ENCODE measurements around the gene HDAC11. TPM values are rescaled to one million over a fixed set of nuclear protein-coding genes. Genes with fewer than 3 reads are reported as not detected.
A peak's percentile ranks its signal among the peaks of the same experiment; 100 is the strongest.

HDAC11 gene
- total and polyA plus RNA-seq, 2 of the 13 experiments (the other 11 are each of a cell fraction or from before 2014, with no cell fraction given) = 13.7 to 33.1 TPM

GRCh38 chr3:13479582-13480339 is at the start of gene HDAC11 (continued):
- TF ChIP-seq ZNF329 (CRISPR knock-in tag; IDR thresholded peaks at IDR 0.05; ENCODE audit: low read depth) = 0 out of 2 replicates have a peak, but pooled peaks have one; percentile 34
- peak; percentile 38; the same call in 1 of the 2 replicates for TF ChIP-seq ZNF564 (CRISPR knock-in tag; IDR thresholded peaks at IDR 0.05)
- 0 out of 2 replicates have a peak, but pooled peaks have one; percentile 59 for TF ChIP-seq NR1H2 (CRISPR knock-in tag; IDR thresholded peaks at IDR 0.05; ENCODE audit: borderline replicate concordance, low read depth)
- peak; percentile 73; the same call in 1 of the 2 replicates for TF ChIP-seq SAP130 (CRISPR knock-in tag; IDR thresholded peaks at IDR 0.05; ENCODE audit: low read depth)
- no peak for TF ChIP-seq ZBTB44 (CRISPR knock-in tag; IDR thresholded peaks at IDR 0.05)
- TF ChIP-seq ZNF670 (CRISPR knock-in tag; IDR thresholded peaks at IDR 0.05; ENCODE audit: borderline replicate concordance) = peak; percentile 91; the same call in 1 of the 2 replicates
- TF ChIP-seq KDM4B (CRISPR knock-in tag; IDR thresholded peaks at IDR 0.05) = 0 out of 2 replicates have a peak, but pooled peaks have one; percentile 17
- TF ChIP-seq FOXP1 (IDR thresholded peaks at IDR 0.05) = no peak
- no peak for TF ChIP-seq FOXP1 (CRISPR knock-in tag; IDR thresholded peaks at IDR 0.05)
- peak; percentile 11; the same call in 1 of the 2 replicates for TF ChIP-seq CREM (IDR thresholded peaks at IDR 0.05)
- TF ChIP-seq CREM (CRISPR knock-in tag; IDR thresholded peaks at IDR 0.05) = no peak
- peak; percentile 62 for TF ChIP-seq ETV5 (CRISPR knock-in tag; IDR thresholded peaks at IDR 0.05; ENCODE audit: borderline replicate concordance)
- no peak; the same call in 1 of the 2 replicates for TF ChIP-seq POGK (CRISPR knock-in tag; conservative IDR thresholded peaks at IDR 0.05)
- no peak for TF ChIP-seq ZNF549 (CRISPR knock-in tag; IDR thresholded peaks at IDR 0.05)
- TF ChIP-seq RARA (CRISPR knock-in tag; IDR thresholded peaks at IDR 0.05) = peak; percentile 59
- peak; percentile 10; the same call in 1 of the 2 replicates for TF ChIP-seq ZNF777 (CRISPR knock-in tag; IDR thresholded peaks at IDR 0.05)
- TF ChIP-seq ZNF274 (CRISPR knock-in tag; IDR thresholded peaks at IDR 0.05) = peak; percentile 92; the same call in 1 of the 2 replicates
- TF ChIP-seq DMAP1 (CRISPR knock-in tag; IDR thresholded peaks at IDR 0.05) = peak; percentile 64
- 0 out of 2 replicates have a peak, but pooled peaks have one; percentile 71 for TF ChIP-seq ZNF674 (CRISPR knock-in tag; IDR thresholded peaks at IDR 0.05; ENCODE audit: low read depth)
- TF ChIP-seq ZXDC (CRISPR knock-in tag; IDR thresholded peaks at IDR 0.05) = 0 out of 2 replicates have a peak, but pooled peaks have one; percentile 70
- no peak for TF ChIP-seq SP1 (IDR thresholded peaks at IDR 0.05)
- peak; percentile 94 for TF ChIP-seq SP1 (CRISPR knock-in tag; IDR thresholded peaks at IDR 0.05)
- TF ChIP-seq ZNF441 (CRISPR knock-in tag; IDR thresholded peaks at IDR 0.05; ENCODE audit: borderline replicate concordance) = peak; percentile 15; the same call in 1 of the 2 replicates
- TF ChIP-seq NR2F6 (IDR thresholded peaks at IDR 0.05) = peak; percentile 68
- peak; percentile 71 for TF ChIP-seq NR2F6 (CRISPR knock-in tag; IDR thresholded peaks at IDR 0.05)
- TF ChIP-seq ATF1 (CRISPR knock-in tag; IDR thresholded peaks at IDR 0.05) = 0 out of 2 replicates have a peak, but pooled peaks have one; percentile 19
- TF ChIP-seq NONO (IDR thresholded peaks at IDR 0.05) = no peak
- peak; percentile 69; the same call in 1 of the 2 replicates for TF ChIP-seq NONO (CRISPR knock-in tag; conservative IDR thresholded peaks at IDR 0.05)

All from HepG2 (cell line).